Liver (tissue), 9 donors: Measurements from ENCODE around the gene OR6C1. TPM values are rescaled to one million over a fixed set of nuclear protein-coding genes. Genes with fewer than 3 reads are reported as not detected.
"Not testable (repeated sequence)": the region's sequence is repeated elsewhere in the genome, so short reads cannot be mapped to it uniquely, and the experiment has no call there.

Source experiments
- DNase-seq: peaks from one replicate; pipeline ENCODE4 v3.0.0-alpha.2; 2017; ENCODE audit warnings: low spot score
- H3K27ac ChIP-seq, 2 donors: one replicate each; pipeline ENCODE4 v1.7.0; 2013; ENCODE audit warnings: inconsistent platforms in 2 of 2, low read length in 2 of 2, control low read depth in 1 of 2, low read depth in 1 of 2, mild to moderate bottlenecking in 1 of 2
- H3K27me3 ChIP-seq, 4 donors: one replicate each; pipeline versions ENCODE4 v1.6.1 to v1.7.0; 2013; ENCODE audit warnings: low read length in 3 of 4, inconsistent platforms in 1 of 4, mild to moderate bottlenecking in 1 of 4, moderate library complexity in 1 of 4; ENCODE audit not compliant: control insufficient read depth in 4 of 4, insufficient read depth in 4 of 4
- H3K36me3 ChIP-seq, 4 donors: one replicate each; pipeline versions ENCODE4 v1.6.1 to v1.7.0; 2013; ENCODE audit warnings: low read length in 3 of 4, mild to moderate bottlenecking in 3 of 4, low read depth in 1 of 4, moderate library complexity in 1 of 4; ENCODE audit not compliant: control insufficient read depth in 4 of 4, insufficient read depth in 3 of 4
- H3K4me1 ChIP-seq, 4 donors: one replicate each; pipeline versions ENCODE4 v1.6.1 to v1.7.0; 2013; ENCODE audit warnings: low read length in 3 of 4, mild to moderate bottlenecking in 3 of 4, moderate library complexity in 1 of 4; ENCODE audit not compliant: control insufficient read depth in 4 of 4, insufficient read depth in 4 of 4
- H3K4me3 ChIP-seq, 3 donors: one replicate each; pipeline versions ENCODE4 v1.6.1 to v1.7.0; 2013; ENCODE audit warnings: low read length in 3 of 3, control low read depth in 1 of 3, low read depth in 1 of 3, mild to moderate bottlenecking in 1 of 3
- H3K9ac ChIP-seq, 2 donors: one replicate each; pipeline ENCODE4 v1.7.0; 2013; ENCODE audit warnings: low read length in 2 of 2, mild to moderate bottlenecking in 2 of 2, moderate library complexity in 2 of 2, control low read depth in 1 of 2, low read depth in 1 of 2
- H3K9me3 ChIP-seq, 4 donors: one replicate each; pipeline versions ENCODE4 v1.6.1 to v1.7.0; 2013; ENCODE audit warnings: low read length in 3 of 4; ENCODE audit not compliant: control insufficient read depth in 4 of 4
- ATF3 ChIP-seq: IDR thresholded peaks from 2 replicates; pipeline ENCODE4 v1.6.1; 2016; ENCODE audit warnings: antibody characterized with exemption
- CTCF ChIP-seq: fragments of 150-350 bp; IDR thresholded peaks from 2 replicates; pipeline ENCODE4 v1.5.1; 2017; ENCODE audit warnings: improper control_type of control experiment, low read depth, low read length; ENCODE audit not compliant: missing input control
- EGR1 ChIP-seq, 2 donors: IDR thresholded peaks; 2 replicates each; pipeline ENCODE4 v1.6.1; 2016 to 2018; ENCODE audit warnings: antibody characterized with exemption in 2 of 2, low read depth in 2 of 2
- FOXA1 ChIP-seq: IDR thresholded peaks from 2 replicates; pipeline ENCODE4 v1.6.1; 2016; ENCODE audit warnings: antibody characterized with exemption
- FOXA2 ChIP-seq: IDR thresholded peaks from 2 replicates; pipeline ENCODE4 v1.6.1; 2016; ENCODE audit warnings: antibody characterized with exemption
- GABPA ChIP-seq, 2 donors: IDR thresholded peaks in 1 of 2; conservative IDR thresholded peaks in 1 of 2; 2 replicates each; pipeline ENCODE4 v1.6.1; 2016; ENCODE audit warnings: antibody characterized with exemption in 2 of 2, mild to moderate bottlenecking in 1 of 2, moderate library complexity in 1 of 2
- HNF4A ChIP-seq, 2 donors: conservative IDR thresholded peaks; 2 replicates each; pipeline ENCODE4 v1.6.1; 2016; ENCODE audit warnings: antibody characterized with exemption in 2 of 2, mild to moderate bottlenecking in 2 of 2
- HNF4G ChIP-seq: IDR thresholded peaks from 2 replicates; pipeline ENCODE4 v1.6.1; 2016; ENCODE audit warnings: antibody characterized with exemption
- JUND ChIP-seq, 2 donors: IDR thresholded peaks; 2 replicates each; pipeline ENCODE4 v1.6.1; 2016; ENCODE audit warnings: antibody characterized with exemption in 2 of 2
- MAX ChIP-seq: IDR thresholded peaks from 2 replicates; pipeline ENCODE4 v1.6.1; 2016; ENCODE audit warnings: antibody characterized with exemption
- NR2F2 ChIP-seq: IDR thresholded peaks from 2 replicates; pipeline ENCODE4 v1.6.1; 2016; ENCODE audit warnings: antibody characterized with exemption
- RAD21 ChIP-seq, 2 donors: IDR thresholded peaks; 2 replicates each; pipeline ENCODE4 v1.6.1; 2016; ENCODE audit warnings: antibody characterized with exemption in 2 of 2, mild to moderate bottlenecking in 2 of 2
- REST ChIP-seq: IDR thresholded peaks from 2 replicates; pipeline ENCODE4 v1.6.1; 2016; ENCODE audit warnings: antibody characterized with exemption, mild to moderate bottlenecking
- RXRA ChIP-seq, 2 donors: IDR thresholded peaks; 2 replicates each; pipeline ENCODE4 v1.6.1; 2017 to 2018; ENCODE audit warnings: antibody characterized with exemption in 2 of 2, mild to moderate bottlenecking in 1 of 2
- TAF1 ChIP-seq: conservative IDR thresholded peaks from 2 replicates; pipeline ENCODE4 v1.6.1; 2016; ENCODE audit warnings: antibody characterized with exemption, mild to moderate bottlenecking
- YY1 ChIP-seq: IDR thresholded peaks from 2 replicates; pipeline ENCODE4 v1.6.1; 2016; ENCODE audit warnings: antibody characterized with exemption, mild to moderate bottlenecking
- ZBTB33 ChIP-seq: IDR thresholded peaks from 2 replicates; pipeline ENCODE4 v1.6.1; 2016; ENCODE audit warnings: antibody characterized with exemption
- WGBS: extraction: QIAGEN DNeasy Blood & Tissue Kit; methylation state at CpG from one replicate; pipeline ENCODE4 v1.1.7; 2013; 5-methylcytosine and 5-hydroxymethylcytosine counted together
- polyA plus RNA-seq, 2 donors: library from polyadenylated mRNA; stranded (reverse) in 1 of 2; unstranded in 1 of 2; fragments of 200-250 nt in 1 of 2; fragments of >200 nt in 1 of 2; fragmentation: Nextera tagmentation in 1 of 2; extraction: Ambion mirVana in 1 of 2; gene quantifications; one replicate each; pipeline versions ENCODE4 v1.2.1 to v1.2.3, GENCODE V29; 2013 to 2015
- total RNA-seq, 2 donors: library from RNA; depleted of rRNA; stranded (reverse); fragments of >200 nt; gene quantifications; one replicate each; pipeline ENCODE4 v1.2.3, GENCODE V29; 2014
- donor health status: healthy.
- donor health status: healthy.
- donor health status: healthy.
- donor health status: healthy.
- donor health status: healthy.

The OR6C1 gene
- total and polyA plus RNA-seq, 4 donors, result not detected

- no peaks in the 10 kb centered on the region for H3K4me1 ChIP-seq
- DNase-seq, result no peak
- no peak overlapping the region for H3K4me3 ChIP-seq
- H3K36me3 ChIP-seq, result no peaks in the 10 kb centered on the region
- 83% methylated on average over 10 of the region's 10 CpGs for WGBS
- no peak overlapping the region for H3K27ac ChIP-seq
- H3K9ac ChIP-seq, result no peak overlapping the region
- H3K27me3 ChIP-seq, result no peaks in the 10 kb centered on the region
- no peaks in the 10 kb centered on the region for H3K9me3 ChIP-seq
- no peak for TF ChIP-seq MAX
- no peak for TF ChIP-seq CTCF
- TF ChIP-seq NR2F2, result no peak
- no peak for TF ChIP-seq YY1
- no peak for TF ChIP-seq JUND (IDR thresholded peaks at IDR 0.05)
- TF ChIP-seq GABPA (IDR thresholded peaks at IDR 0.05 in 1 of 2, conservative IDR thresholded peaks at IDR 0.05 in 1 of 2), result no peak
- no peak for TF ChIP-seq ZBTB33
- no peak for TF ChIP-seq ATF3
- TF ChIP-seq EGR1 (IDR thresholded peaks at IDR 0.05; ENCODE audit: low read depth in 2 of 2), result no peak
- TF ChIP-seq FOXA1, result no peak
- no peak for TF ChIP-seq HNF4G
- no peak for TF ChIP-seq TAF1
- TF ChIP-seq HNF4A (conservative IDR thresholded peaks at IDR 0.05), result no peak
- no peak for TF ChIP-seq RAD21 (IDR thresholded peaks at IDR 0.05)
Observed at GRCh38 chr12:55336002-55336401, 21.9 kb downstream of the OR6C1 start.

- not testable (repeated sequence) for H3K27me3 ChIP-seq, H3K4me3 ChIP-seq, DNase-seq, H3K9me3 ChIP-seq, H3K27ac ChIP-seq, H3K9ac ChIP-seq, H3K36me3 ChIP-seq, H3K4me1 ChIP-seq
- 59% methylated on average over 4 of the region's 4 CpGs for WGBS
Observed at GRCh38 chr12:55355338-55355737, 41.2 kb downstream of the OR6C1 start.

GRCh38 chr12:55362675-55363074 lies 48.5 kb downstream of the OR6C1 start, which contains the start of gene OR6C75:
Gene OR6C75, plus strand, starts transcription at chr12:55362975. Its CDS starts 2,136 bp downstream, at chr12:55365111.
- 86% methylated on average over 4 of the region's 4 CpGs for WGBS
- Histone ChIP-seq H3K9me3 (no peaks in the 10 kb centered on the region), H3K4me1 (no peaks in the 10 kb centered on the region), H3K4me3 (no peak within 1 kb of the TSS), H3K27me3 (peaks cover 0 to 3% (median 0%) of the 10 kb centered on the region in 4 donors), H3K9ac (no peak within 1 kb of the TSS), H3K27ac (no peak within 1 kb of the TSS), H3K36me3 (no peaks in the 10 kb centered on the region)
- no peak for DNase-seq
- no peak for TF ChIP-seq FOXA1
- TF ChIP-seq HNF4G, result no peak
- TF ChIP-seq MAX, result no peak
- TF ChIP-seq HNF4A (conservative IDR thresholded peaks at IDR 0.05), result no peak
- TF ChIP-seq REST, result no peak
- no peak for TF ChIP-seq RAD21 (IDR thresholded peaks at IDR 0.05)
- TF ChIP-seq FOXA2, result no peak
- TF ChIP-seq RXRA (IDR thresholded peaks at IDR 0.05), result no peak
- no peak for TF ChIP-seq TAF1
